ENCODE measurements around the gene CACNA1B. TPM values are rescaled to one million over a fixed set of nuclear protein-coding genes. Genes with fewer than 3 reads are reported as not detected.

Gene CACNA1B
- total and polyA plus RNA-seq, 2 donors from 2014 or later = 0.03 TPM; not detected in 1

- H3K4me1 ChIP-seq (ENCODE audit: control insufficient read depth in 2 of 3, insufficient read depth in 2 of 3, low read depth in 1 of 3, low read length in 3 of 3) = no peaks in the 10 kb centered on the region
- no peak overlapping the region for H3K27ac ChIP-seq (ENCODE audit: low read depth in 2 of 2, low read length in 2 of 2)
- H3K27me3 ChIP-seq (ENCODE audit: control insufficient read depth, insufficient read depth, low read length) = no peaks in the 10 kb centered on the region
- no peak for FAIRE-seq
- H3K36me3 ChIP-seq (ENCODE audit: control insufficient read depth in 2 of 3, insufficient read depth in 3 of 3, low read length in 3 of 3) = no peaks in the 10 kb centered on the region
- H3K9ac ChIP-seq (ENCODE audit: low read length in 3 of 3) = no peak overlapping the region
- peak in 2 of 5 donors; percentile 7 to 49 for DNase-seq
- no peak for TF ChIP-seq CTCF (IDR thresholded peaks at IDR 0.05; ENCODE audit: borderline replicate concordance, extremely low read depth, insufficient read depth)
- no peaks in the 10 kb centered on the region for H3K9me3 ChIP-seq (ENCODE audit: control insufficient read depth in 2 of 3, insufficient read depth in 1 of 3, low read length in 3 of 3)
- intact Hi-C loops (cut with DNase I) = no loop called here
- H3K4me3 ChIP-seq (ENCODE audit: low read length in 3 of 3) = no peak overlapping the region
These were observed 95.4 kb downstream of the CACNA1B start for GRCh38 chr9:137972988-137973470.

- Histone ChIP-seq H3K27me3 (ENCODE audit: control insufficient read depth, insufficient read depth, low read length) (no peaks in the 10 kb centered on the region), H3K36me3 (ENCODE audit: control insufficient read depth in 2 of 3, insufficient read depth in 3 of 3, low read length in 3 of 3) (no peaks in the 10 kb centered on the region), H3K4me3 (ENCODE audit: low read length in 3 of 3) (no peak overlapping the region), H3K4me1 (ENCODE audit: control insufficient read depth in 2 of 3, insufficient read depth in 2 of 3, low read depth in 1 of 3, low read length in 3 of 3) (no peaks in the 10 kb centered on the region), H3K9ac (ENCODE audit: low read length in 3 of 3) (no peak overlapping the region), H3K9me3 (ENCODE audit: control insufficient read depth in 2 of 3, insufficient read depth in 1 of 3, low read length in 3 of 3) (no peaks in the 10 kb centered on the region), H3K27ac (ENCODE audit: low read depth in 2 of 2, low read length in 2 of 2) (no peak overlapping the region)
- intact Hi-C loops (cut with DNase I) = no loop called here
- FAIRE-seq (no peak), DNase-seq (peak in 1 of 5 donors; percentile 40)
- TF ChIP-seq CTCF (IDR thresholded peaks at IDR 0.05; ENCODE audit: borderline replicate concordance, extremely low read depth, insufficient read depth) = no peak
These were observed 96.3 kb downstream of the CACNA1B start for GRCh38 chr9:137973829-137974416.

GRCh38 chr9:137974746-137975526, 97.4 kb downstream of the CACNA1B start:
- H3K9me3 ChIP-seq (ENCODE audit: control insufficient read depth in 2 of 3, insufficient read depth in 1 of 3, low read length in 3 of 3) = no peaks in the 10 kb centered on the region
- intact Hi-C loops (cut with DNase I) = no loop called here
- H3K4me1 ChIP-seq (ENCODE audit: control insufficient read depth in 2 of 3, insufficient read depth in 2 of 3, low read depth in 1 of 3, low read length in 3 of 3) = no peaks in the 10 kb centered on the region
- DNase-seq (peak in 2 of 5 donors; percentile 8 to 59), FAIRE-seq (no peak)
- no peak overlapping the region for H3K4me3 ChIP-seq (ENCODE audit: low read length in 3 of 3)
- no peak overlapping the region for H3K9ac ChIP-seq (ENCODE audit: low read length in 3 of 3)
- no peak for TF ChIP-seq CTCF (IDR thresholded peaks at IDR 0.05; ENCODE audit: borderline replicate concordance, extremely low read depth, insufficient read depth)
- no peak overlapping the region for H3K27ac ChIP-seq (ENCODE audit: low read depth in 2 of 2, low read length in 2 of 2)
- H3K27me3 ChIP-seq (ENCODE audit: control insufficient read depth, insufficient read depth, low read length) = no peaks in the 10 kb centered on the region
- no peaks in the 10 kb centered on the region for H3K36me3 ChIP-seq (ENCODE audit: control insufficient read depth in 2 of 3, insufficient read depth in 3 of 3, low read length in 3 of 3)

Measured in kidney (tissue), 14 donors.